Psoas muscle (tissue), 8 donors: Measurements from ENCODE around the gene KLF6. TPM values are rescaled to one million over a fixed set of nuclear protein-coding genes. Genes with fewer than 3 reads are reported as not detected.

Experiments
- ATAC-seq, 4 donors: fragments of 200-7000 bp; cut with Tn5 transposase; one replicate each; pipeline ENCODE4 v1.9.1; 2020; ENCODE audit warnings: moderate library complexity in 3 of 4, mild to moderate bottlenecking in 2 of 4
- DNase-seq, 2 donors: peaks; one replicate each; pipeline ENCODE4 v3.0.0-alpha.2; 2020
- H3K27ac ChIP-seq: fragments of 200-600 bp; one replicate; pipeline ENCODE4 v1.8.0; 2022
- H3K27me3 ChIP-seq, 3 donors: fragments of 200-600 bp in 1 of 3; one replicate each; pipeline versions ENCODE4 v1.6.1 to v1.8.0; 2013 to 2022; ENCODE audit warnings: low read length in 2 of 3, mild to moderate bottlenecking in 2 of 3, moderate library complexity in 1 of 3; ENCODE audit not compliant: insufficient read depth in 3 of 3
- H3K36me3 ChIP-seq, 2 donors: fragments of 200-600 bp in 1 of 2; one replicate each; pipeline versions ENCODE4 v1.6.1 to v1.8.0; 2013 to 2022; ENCODE audit warnings: low read depth in 1 of 2, mild to moderate bottlenecking in 1 of 2, moderate library complexity in 1 of 2; ENCODE audit not compliant: insufficient read depth in 1 of 2
- H3K4me1 ChIP-seq: fragments of 200-600 bp; one replicate; pipeline ENCODE4 v1.8.0; 2022
- H3K4me3 ChIP-seq: fragments of 200-600 bp; one replicate; pipeline ENCODE4 v1.8.0; 2022; ENCODE audit warnings: mild to moderate bottlenecking
- H3K9me3 ChIP-seq: fragments of 200-600 bp; one replicate; pipeline ENCODE4 v1.8.0; 2022
- CTCF ChIP-seq: fragments of 200-600 bp; IDR thresholded peaks from one replicate; pipeline ENCODE4 v1.8.0; 2022; ENCODE audit warnings: antibody characterized with exemption
- WGBS, 3 donors: extraction: QIAGEN DNeasy Blood & Tissue Kit; methylation state at CpG; one replicate each; pipeline versions ENCODE4 v1.1.6 to v1.1.7; 2013; 5-methylcytosine and 5-hydroxymethylcytosine counted together
- intact Hi-C, 2 donors: fragments of 100-400 bp; cut with DNase I; formaldehyde crosslinking; loops; one replicate each; pipeline versions ENCODE4 v1.11.0 to v1.14.2; 2022
- polyA plus RNA-seq, 3 donors: library from polyadenylated mRNA; stranded (reverse); fragments of 200-250 nt; gene quantifications; one replicate each; pipeline ENCODE4 v1.2.3, GENCODE V29; 2013
- total RNA-seq, 4 donors: library from RNA; stranded (reverse); fragmentation: NEBNext Ultra II Directional in 2 of 4; extraction: Animal tissue kit (Norgen Biotek cat#: 25700) in 2 of 4; gene quantifications; one replicate each; pipeline versions ENCODE4 v1.2.1 to v1.2.4, GENCODE V29; 2021 to 2023
- donor health status: healthy with polysubstance abuse.
- donor health status: DM: no; HTN: no; CAD: no; lungs with moderate emphysema.
- donor health status: Bipolar disorder and iron deficiency.
- donor health status: healthy.
- donor health status: DM: yes; HTN: yes; CAD: no.
- donor health status: DM: no; HTN: no; CAD: no.
- donor health status: DM: no; HTN: no; CAD: no.
- donor health status: DM: yes; HTN: yes; CAD: no.

The KLF6 gene
- total and polyA plus RNA-seq, 7 donors = 30.4 to 296 (median 135) TPM

- WGBS, 3 donors = 21 to 32% (median 21%) methylated on average over 13 of the region's 13 CpGs
- TF ChIP-seq CTCF = no peak
- Histone ChIP-seq H3K9me3 (no peaks in the 10 kb centered on the region), H3K27ac (peak overlapping the region; percentile 100), H3K36me3 (peaks cover 0 to 59% of the 10 kb centered on the region in 2 donors), H3K4me1 (peaks cover 68% of the 10 kb centered on the region), H3K4me3 (peak overlapping the region; percentile 95), H3K27me3 (no peaks in the 10 kb centered on the region)
- ATAC-seq (peak; percentile 24 to 52 (median 36)), DNase-seq (peak in 1 of 2 donors; percentile 40)
- intact Hi-C loops = loop anchor here in 1 of 2 donors (10.0 kb wide), 2 partner anchors 302 to 542 kb away; no protein-coding TSS in a partner anchor
These were observed 8.0 kb downstream of the KLF6 start for GRCh38 chr10:3776796-3777571.

- Histone ChIP-seq H3K4me1 (peaks cover 62% of the 10 kb centered on the region), H3K36me3 (peaks cover 0 to 49% of the 10 kb centered on the region in 2 donors), H3K27ac (peak overlapping the region; percentile 100), H3K4me3 (peak overlapping the region; percentile 22), H3K27me3 (no peaks in the 10 kb centered on the region), H3K9me3 (no peaks in the 10 kb centered on the region)
- WGBS, 3 donors = 52 to 56% (median 56%) methylated on average over 8 of the region's 8 CpGs
- no peak for TF ChIP-seq CTCF
- DNase-seq = peak in 1 of 2 donors; percentile 65
- ATAC-seq = peak; percentile 46 to 62 (median 57)
- intact Hi-C loops = loop anchor here in 1 of 2 donors (10.0 kb wide), 2 partner anchors 301 to 541 kb away; no protein-coding TSS in a partner anchor
These were observed 9.1 kb downstream of the KLF6 start for GRCh38 chr10:3775696-3776551.

GRCh38 chr10:3774814-3775695 is 10.0 kb downstream of the KLF6 start:
- H3K4me1 ChIP-seq = peaks cover 55% of the 10 kb centered on the region

More at GRCh38 chr10:3774814-3775695, 10.0 kb downstream of the KLF6 start:
- Histone ChIP-seq H3K27me3 (no peaks in the 10 kb centered on the region), H3K36me3 (peaks cover 0 to 40% of the 10 kb centered on the region in 2 donors), H3K9me3 (no peaks in the 10 kb centered on the region), H3K4me3 (peak overlapping the region; percentile 6), H3K27ac (peak overlapping the region; percentile 100)
- WGBS, 3 donors = 41 to 49% (median 44%) methylated on average over 21 of the region's 21 CpGs
- no peak for TF ChIP-seq CTCF
- peak; percentile 72 to 78 (median 75) for ATAC-seq
- intact Hi-C loops = loop anchor here in 1 of 2 donors (10.0 kb wide), 2 partner anchors 300 to 540 kb away; no protein-coding TSS in a partner anchor
- peak; percentile 39 to 64 for DNase-seq
